Sigmoid colon (tissue), 3 donors: ENCODE results near the gene AKR1C1.

Experiments
- CTCF ChIP-seq, 4 experiments: fragments of 450-650 bp in 3 of 4; fragments of 200-600 bp in 1 of 4; IDR thresholded peaks; one replicate each; pipeline ENCODE4 v1.5.1; 2016 to 2019; ENCODE audit warnings: antibody characterized with exemption in 4 of 4, mild to moderate bottlenecking in 3 of 4, moderate library complexity in 2 of 4
- POLR2A ChIP-seq, 2 donors: fragments of 450-650 bp; IDR thresholded peaks; one replicate each; pipeline ENCODE4 v1.6.1; 2016; ENCODE audit warnings: antibody characterized with exemption in 2 of 2, mild to moderate bottlenecking in 2 of 2, moderate library complexity in 2 of 2

GRCh38 chr10:4947039-4947634 lies 16.1 kb upstream of the AKR1C1 start:
- no peak for TF ChIP-seq CTCF (IDR thresholded peaks at IDR 0.05)
- TF ChIP-seq POLR2A (IDR thresholded peaks at IDR 0.05) = no peak
